K562 (cell line): ENCODE measurements around the gene TMCO4. TPM values are rescaled to one million over a fixed set of nuclear protein-coding genes. Genes with fewer than 3 reads are reported as not detected.

ENCODE experiments used
- ATAC-seq: fragments of 200-7000 bp; cut with Tn5 transposase; 3 replicates; pipeline ENCODE4 v1.9.1; 2020; ENCODE audit warnings: moderate library complexity
- BruUV-seq: library from RNA; stranded (reverse); fragments of 400-500 nt; replicated peaks from 2 replicates; lab custom pipeline; 2021; lab: Mats Ljungman, UMichigan
- CTCF ChIA-PET: fragments of 300-600 bp; formaldehyde crosslinking; extraction: SDS; loops from one replicate; lab custom pipeline; 2021; ENCODE audit warnings: low intra/inter-chr PET ratio; lab: Yijun Ruan, JAX
- POLR2A ChIA-PET: fragments of 300-600, 350-650 bp; sonication (Branson Sonifier 250); formaldehyde crosslinking; extraction: SDS; loops from one replicate; lab custom pipeline; 2021; ENCODE audit warnings: antibody characterized with exemption, inconsistent platforms; lab: Yijun Ruan, JAX
- DNase-seq, 4 experiments: peaks; one replicate each; pipeline versions ENCODE4 v3.0.0 to v3.0.0-alpha.2; 2011 to 2018; ENCODE audit warnings: low spot score in 3 of 4, mixed read lengths in 3 of 4; ENCODE audit errors: extremely low read depth in 1 of 4
- FAIRE-seq: peaks from 2 replicates; lab custom pipeline; 2011; peaks lifted over from hg19 to GRCh38; lab: Jason Lieb, UNC
- H2AFZ ChIP-seq: 2 replicates; pipeline ENCODE4 v1.6.0; 2011; ENCODE audit warnings: low read depth, low read length, control low read depth, inconsistent platforms
- H3K27ac ChIP-seq: fragments of 200-600 bp; 3 replicates; pipeline ENCODE4 v1.8.0; 2011; ENCODE audit warnings: low read depth, mild to moderate bottlenecking, control low read depth, inconsistent platforms, low read length, moderate library complexity, mixed read lengths; ENCODE audit errors: extremely low read depth
- H3K27me3 ChIP-seq, 2 experiments: fragments of 300-600 bp in 1 of 2; 2 replicates in 1 of 2; 3 replicates in 1 of 2; pipeline versions ENCODE4 v1.6.0 to v1.8.0; 2011; ENCODE audit warnings: inconsistent platforms in 2 of 2, low read length in 2 of 2, mild to moderate bottlenecking in 1 of 2, mixed read lengths in 1 of 2, moderate library complexity in 1 of 2; ENCODE audit not compliant: control insufficient read depth in 2 of 2, insufficient read depth in 2 of 2
- H3K36me3 ChIP-seq: fragments of 300-600 bp; 3 replicates; pipeline ENCODE4 v1.8.0; 2011; ENCODE audit warnings: mild to moderate bottlenecking, low read length, inconsistent platforms; ENCODE audit not compliant: control insufficient read depth, insufficient read depth
- H3K4me1 ChIP-seq, 2 experiments: fragments of 200-600 bp in 1 of 2; replicated peaks in 1 of 2; 2 replicates in 1 of 2; 3 replicates in 1 of 2; pipeline versions ENCODE4 v1.5.1 to v1.8.0; 2011; ENCODE audit warnings: inconsistent platforms in 2 of 2, low read length in 2 of 2, mild to moderate bottlenecking in 1 of 2, mixed read lengths in 1 of 2, moderate library complexity in 1 of 2; ENCODE audit not compliant: control insufficient read depth in 2 of 2, insufficient read depth in 2 of 2
- H3K4me2 ChIP-seq: 2 replicates; pipeline ENCODE4 v1.6.1; 2011; ENCODE audit warnings: low read length, control low read depth, inconsistent platforms, mixed read lengths; ENCODE audit not compliant: insufficient read depth
- H3K4me3 ChIP-seq: fragments of 200-600 bp; sonication (generic), shearing (Covaris generic); 2 replicates; pipeline ENCODE4 v1.5.1; 2016; ENCODE audit warnings: control low read depth, inconsistent platforms
- H3K79me2 ChIP-seq: fragments of 200-600 bp; 3 replicates; pipeline ENCODE4 v1.8.0; 2011; ENCODE audit warnings: low read length, inconsistent platforms; ENCODE audit not compliant: control insufficient read depth, insufficient read depth
- H3K9ac ChIP-seq, 2 experiments: 2 replicates each; pipeline versions ENCODE4 v1.6.0 to v1.6.1; 2011; ENCODE audit warnings: low read depth in 2 of 2, low read length in 2 of 2, control low read depth in 1 of 2, inconsistent platforms in 1 of 2, mild to moderate bottlenecking in 1 of 2, mixed read lengths in 1 of 2; ENCODE audit not compliant: insufficient read depth in 1 of 2
- H3K9me1 ChIP-seq: one replicate; pipeline ENCODE4 v1.6.0; 2011; ENCODE audit warnings: inconsistent platforms, mild to moderate bottlenecking, low read length, moderate library complexity; ENCODE audit not compliant: control insufficient read depth, insufficient read depth
- H3K9me3 ChIP-seq: replicated peaks from 2 replicates; pipeline ENCODE4 v1.5.1; 2011; ENCODE audit warnings: low read depth, low read length, inconsistent platforms; ENCODE audit not compliant: control insufficient read depth, insufficient read depth
- H4K20me1 ChIP-seq: replicated peaks from 2 replicates; pipeline ENCODE4 v1.6.1; 2011; ENCODE audit warnings: low read length, inconsistent platforms, mixed read lengths; ENCODE audit not compliant: control insufficient read depth, insufficient read depth
- BCOR ChIP-seq: fragments of 450-650 bp; IDR thresholded peaks from 2 replicates; pipeline ENCODE4 v1.6.1; 2016
- HMGXB4 ChIP-seq: sonication (generic); formaldehyde crosslinking; IDR thresholded peaks from 2 replicates; pipeline ENCODE4 v1.8.1; 2023; ENCODE audit warnings: mild to moderate bottlenecking, missing genetic modification reagents
- KDM1A ChIP-seq, 2 experiments: fragments of 450-650 bp; IDR thresholded peaks; 2 replicates each; pipeline ENCODE4 v1.6.1; 2016; ENCODE audit warnings: mild to moderate bottlenecking in 2 of 2
- NELFE ChIP-seq: IDR thresholded peaks from 2 replicates; pipeline ENCODE4 v1.6.1; 2011; ENCODE audit warnings: mild to moderate bottlenecking; ENCODE audit not compliant: insufficient read depth, insufficient read length
- RBM25 ChIP-seq: fragments of 200-400 bp; formaldehyde crosslinking; IDR thresholded peaks from 2 replicates; pipeline ENCODE4 v1.6.1; 2018; ENCODE audit warnings: low read length, low read depth, moderate library complexity; ENCODE audit not compliant: severe bottlenecking
- ZFP36 ChIP-seq: fragments of 150-350 bp; IDR thresholded peaks from 2 replicates; pipeline ENCODE4 v1.6.1; 2018; ENCODE audit warnings: low read length, low read depth; ENCODE audit not compliant: partially characterized antibody
- ZNF277 ChIP-seq: fragments of 250-450 bp; sonication (Bioruptor Pico); IDR thresholded peaks from 2 replicates; pipeline ENCODE4 v1.8.0; 2022; ENCODE audit warnings: inconsistent platforms, mild to moderate bottlenecking, moderate library complexity, borderline replicate concordance
- WGBS: fragments of 100-300 bp; shearing (Covaris generic); methylation state at CpG from one replicate; pipeline ENCODE4 v1.1.6; 2016; ENCODE audit warnings: low coverage, mixed read lengths; ENCODE audit not compliant: insufficient coverage; ENCODE audit errors: missing lambda C conversion rate; 5-methylcytosine and 5-hydroxymethylcytosine counted together
- in situ Hi-C: fragments of 300-500 bp; cut with MboI; formaldehyde crosslinking; loops from 4 replicates; pipeline ENCODE4 v1.15.0; 2018; ENCODE audit warnings: inconsistent platforms, mixed read lengths
- intact Hi-C: fragments of 100-400 bp; cut with micrococcal nuclease; formaldehyde crosslinking; loops from 2 replicates; pipeline ENCODE4 v1.14.2; 2022
- polyA plus RNA-seq, 8 experiments: library from polyadenylated mRNA; depleted of rRNA in 4 of 8; stranded (reverse) in 5 of 8; unstranded in 3 of 8; fragments of >200 nt; fragmentation: Nextera tagmentation in 2 of 8; fragmentation: Illumina TruSeq in 1 of 8; extraction: Ambion mirVana in 2 of 8; extraction: Trizol in 1 of 8; gene quantifications; 2 replicates each; pipeline versions ENCODE4 v1.2.1 to v1.2.3, GENCODE V29; 2011 to 2014; ENCODE audit warnings: inconsistent platforms in 1 of 8, missing spikeins in 1 of 8
- total RNA-seq, 7 experiments: library from RNA; depleted of rRNA in 6 of 7; stranded (reverse); fragments of >200 nt in 6 of 7; fragmentation: Illumina TruSeq in 2 of 7; extraction: Trizol in 2 of 7; gene quantifications; 2 replicates each; pipeline versions ENCODE4 v1.2.1 to v1.2.3, GENCODE V29; 2011 to 2021; ENCODE audit warnings: low replicate concordance in 1 of 7

TMCO4 gene
- total and polyA plus RNA-seq, 9 of the 15 experiments (the other 6 are each of a cell fraction or from before 2014, with no cell fraction given) = 0.06 to 2.1 (median 1.2) TPM

GRCh38 chr1:19696820-19697219 is 102.9 kb downstream of the TMCO4 start:
- no peak for DNase-seq
- in situ Hi-C loops = no loop called here
- Histone ChIP-seq H2AFZ (no peak overlapping the region), H3K4me2 (no peak overlapping the region), H3K9ac (no peak overlapping the region), H3K36me3 (no peaks in the 10 kb centered on the region), H3K9me1 (no peaks in the 10 kb centered on the region), H3K79me2 (no peaks in the 10 kb centered on the region), H3K27me3 (peaks cover 31 to 68% of the 10 kb centered on the region in 2 experiments), H3K27ac (no peak overlapping the region), H4K20me1 (peaks cover 11% of the 10 kb centered on the region; the same call in 1 of the 2 replicates), H3K4me1 (no peaks in the 10 kb centered on the region), H3K9me3 (no peaks in the 10 kb centered on the region), H3K4me3 (no peak overlapping the region)
- POLR2A ChIA-PET = no interaction called here
- CTCF ChIA-PET = no interaction called here
- no peak for FAIRE-seq
- no TSS peak for BruUV-seq
- intact Hi-C loops = no loop called here
- no peak for TF ChIP-seq ZNF277 (CRISPR knock-in tag)
- peak; percentile 72 for TF ChIP-seq RBM25
- no peak for TF ChIP-seq HMGXB4 (CRISPR knock-in tag)
- TF ChIP-seq NELFE = no peak
- peak; percentile 42 for TF ChIP-seq ZFP36
- peak; percentile 64; the same call in 1 of the 2 replicates for TF ChIP-seq BCOR
- 0 out of 4 replicates have a peak, but pooled peaks of 1 of the 2 experiments have one; percentile 15 for TF ChIP-seq KDM1A (IDR thresholded peaks at IDR 0.05)
- WGBS = 1% methylated on average over 8 of the region's 8 CpGs
- no peak for ATAC-seq
